Endodermal cell (in vitro differentiated cells): ENCODE measurements around the gene KCNE4. TPM values are rescaled to one million over a fixed set of nuclear protein-coding genes. Genes with fewer than 3 reads are reported as not detected.

ENCODE experiments used
- DNase-seq: peaks from one replicate; pipeline ENCODE4 v3.0.0-alpha.2; 2017
- H3K27ac ChIP-seq: 2 replicates; pipeline ENCODE4 v1.5.1; 2013; ENCODE audit warnings: mild to moderate bottlenecking, low read depth, low read length, moderate library complexity
- H3K27me3 ChIP-seq: 2 replicates; pipeline ENCODE4 v1.6.1; 2013; ENCODE audit warnings: mild to moderate bottlenecking, low read length, moderate library complexity; ENCODE audit not compliant: insufficient read depth, control insufficient read depth, poor library complexity, severe bottlenecking
- H3K36me3 ChIP-seq: 2 replicates; pipeline ENCODE4 v1.7.0; 2013; ENCODE audit warnings: mild to moderate bottlenecking, low read length, moderate library complexity; ENCODE audit not compliant: control insufficient read depth, insufficient read depth
- H3K4me1 ChIP-seq: one replicate; pipeline ENCODE4 v1.7.0; 2013; ENCODE audit warnings: low read length; ENCODE audit not compliant: control insufficient read depth, insufficient read depth
- H3K4me3 ChIP-seq: 2 replicates; pipeline ENCODE4 v1.5.1; 2013; ENCODE audit warnings: mild to moderate bottlenecking, low read length, moderate library complexity
- H3K9ac ChIP-seq: 2 replicates; pipeline ENCODE4 v1.6.1; 2013; ENCODE audit warnings: mild to moderate bottlenecking, low read length, moderate library complexity; ENCODE audit not compliant: poor library complexity, severe bottlenecking; ENCODE audit errors: extremely low read depth
- H3K9me3 ChIP-seq: 2 replicates; pipeline ENCODE4 v1.6.1; 2013; ENCODE audit warnings: mild to moderate bottlenecking, low read length, moderate library complexity; ENCODE audit not compliant: control insufficient read depth
- H3K27ac Mint-ChIP-seq: 2 replicates; pipeline ENCODE4 v1.8.0; 2020; ENCODE audit warnings: mixed read lengths
- H3K27me3 Mint-ChIP-seq: 2 replicates; pipeline ENCODE4 v1.8.0; 2021; ENCODE audit warnings: mild to moderate bottlenecking, mixed read lengths; ENCODE audit not compliant: insufficient read depth
- H3K36me3 Mint-ChIP-seq: 2 replicates; pipeline ENCODE4 v1.8.0; 2020; ENCODE audit warnings: low read depth, mixed read lengths
- H3K4me1 Mint-ChIP-seq: 2 replicates; pipeline ENCODE4 v1.8.0; 2020; ENCODE audit warnings: mixed read lengths
- H3K4me3 Mint-ChIP-seq: 2 replicates; pipeline ENCODE4 v1.8.0; 2020; ENCODE audit warnings: mild to moderate bottlenecking, moderate library complexity, mixed read lengths
- H3K9me3 Mint-ChIP-seq: 2 replicates; pipeline ENCODE4 v1.8.0; 2020; ENCODE audit warnings: mild to moderate bottlenecking, mixed read lengths
- CTCF ChIP-seq: fragments of 200-600 bp; sonication (generic); conservative IDR thresholded peaks from 2 replicates; pipeline ENCODE4 v1.5.0; 2021; ENCODE audit warnings: antibody characterized with exemption, mild to moderate bottlenecking
- WGBS, 2 experiments: methylation state at CpG; one replicate each; pipeline versions ENCODE4 v1.1.5 to v1.1.7; 2013; ENCODE audit warnings: missing lambda C conversion rate in 2 of 2, mixed read lengths in 1 of 2; ENCODE audit not compliant: insufficient coverage in 1 of 2, insufficient read length in 1 of 2; 5-methylcytosine and 5-hydroxymethylcytosine counted together
- total RNA-seq, 2 donors: library from RNA; stranded (reverse); fragmentation: NEBNext Ultra II Directional in 1 of 2; extraction: Animal tissue kit (Norgen Biotek cat#: 25700) in 1 of 2; gene quantifications; 2 replicates in 1 of 2; 3 replicates in 1 of 2; pipeline ENCODE4 v1.2.1, GENCODE V29; 2021

KCNE4 gene
- total RNA-seq, 2 donors from 2014 or later, result 0.22 TPM; not detected in 1

DNA sequence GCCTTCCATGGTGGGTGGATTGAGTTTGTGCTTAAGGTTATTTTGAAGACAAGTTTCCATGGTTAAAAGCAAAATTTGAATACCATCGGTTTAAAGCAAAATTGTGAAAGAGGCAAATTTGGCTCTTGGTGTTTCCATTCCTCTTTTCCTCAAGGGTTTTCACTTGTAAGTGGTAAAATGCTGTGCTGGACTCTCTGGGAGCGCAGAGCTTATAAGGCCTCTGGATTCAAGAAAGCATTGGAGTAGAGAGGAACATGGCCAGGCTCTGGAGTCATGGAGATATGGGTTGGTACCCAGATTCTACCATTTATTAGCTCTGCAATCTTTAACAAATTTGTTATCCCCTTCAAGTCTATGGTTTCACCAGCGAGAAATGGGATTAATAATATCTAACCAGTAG lies 17.5 kb downstream of the KCNE4 start:
- no peak overlapping the region for H3K27ac Mint-ChIP-seq
- no peaks in the 10 kb centered on the region for H3K27me3 ChIP-seq
- no peaks in the 10 kb centered on the region for H3K9me3 ChIP-seq
- peaks cover 2% of the 10 kb centered on the region for H3K27me3 Mint-ChIP-seq
- H3K4me1 ChIP-seq, result no peaks in the 10 kb centered on the region
- no peak overlapping the region for H3K9ac ChIP-seq
- no peak overlapping the region for H3K4me3 ChIP-seq
- WGBS, 2 experiments, result 75 to 94% methylated on average over 2 to 3 of the region's 3 CpGs
- no peak overlapping the region for H3K4me3 Mint-ChIP-seq
- peaks cover 2% of the 10 kb centered on the region for H3K4me1 Mint-ChIP-seq
- DNase-seq, result no peak
- no peaks in the 10 kb centered on the region for H3K36me3 ChIP-seq
- no peak for TF ChIP-seq CTCF
- H3K27ac ChIP-seq, result no peak overlapping the region
- H3K9me3 Mint-ChIP-seq, result no peaks in the 10 kb centered on the region
- H3K36me3 Mint-ChIP-seq, result no peaks in the 10 kb centered on the region

GRCh38 chr2:223069988-223070387 lies 18.0 kb downstream of the KCNE4 start:
- WGBS, 2 experiments, result 83% methylated on average over 1 of the region's 1 CpG; no CpG with 5 or more reads in 1 of the 2 experiments
- peaks cover 2% of the 10 kb centered on the region for H3K27me3 Mint-ChIP-seq
- H3K27me3 ChIP-seq, result no peaks in the 10 kb centered on the region
- no peaks in the 10 kb centered on the region for H3K36me3 Mint-ChIP-seq
- H3K9ac ChIP-seq, result no peak overlapping the region
- no peaks in the 10 kb centered on the region for H3K36me3 ChIP-seq
- no peaks in the 10 kb centered on the region for H3K9me3 Mint-ChIP-seq
- H3K4me1 Mint-ChIP-seq, result peaks cover 2% of the 10 kb centered on the region
- H3K27ac Mint-ChIP-seq, result no peak overlapping the region
- no peaks in the 10 kb centered on the region for H3K4me1 ChIP-seq
- DNase-seq, result no peak
- no peaks in the 10 kb centered on the region for H3K9me3 ChIP-seq
- H3K4me3 ChIP-seq, result no peak overlapping the region
- no peak overlapping the region for H3K4me3 Mint-ChIP-seq
- H3K27ac ChIP-seq, result no peak overlapping the region
- TF ChIP-seq CTCF, result no peak

- Mint-ChIP-seq H3K4me1 (peaks cover 2% of the 10 kb centered on the region), H3K27me3 (peaks cover 2% of the 10 kb centered on the region), H3K4me3 (no peak overlapping the region), H3K27ac (no peak overlapping the region), H3K9me3 (no peaks in the 10 kb centered on the region), H3K36me3 (no peaks in the 10 kb centered on the region)
- no peak overlapping the region for H3K4me3 ChIP-seq
- H3K27me3 ChIP-seq, result no peaks in the 10 kb centered on the region
- H3K36me3 ChIP-seq, result no peaks in the 10 kb centered on the region
- 94 to 97% methylated on average over 4 of the region's 4 CpGs for WGBS, 2 experiments
- H3K27ac ChIP-seq, result no peak overlapping the region
- H3K9ac ChIP-seq, result no peak overlapping the region
- no peaks in the 10 kb centered on the region for H3K4me1 ChIP-seq
- H3K9me3 ChIP-seq, result no peaks in the 10 kb centered on the region
- TF ChIP-seq CTCF, result no peak
- DNase-seq, result no peak
These were observed 19.1 kb downstream of the KCNE4 start for GRCh38 chr2:223071139-223071538.
